SK-N-MC (cell line): ENCODE results near the gene TMIGD1.
A peak's percentile ranks its signal among the peaks of the same experiment; 100 is the strongest.

Experiments
- DNase-seq: peaks from one replicate; pipeline ENCODE4 v3.0.0-alpha.2; 2011; ENCODE audit warnings: low read depth, low spot score
- H3K27ac ChIP-seq: fragments of 200-600 bp; sonication (generic); 2 replicates; pipeline ENCODE4 v1.5.1; 2016; ENCODE audit warnings: mixed run types
- H3K36me3 ChIP-seq: fragments of 200-600 bp; sonication (generic); 2 replicates; pipeline ENCODE4 v1.6.1; 2017; ENCODE audit warnings: antibody characterized with exemption, low read length, mixed read lengths; ENCODE audit not compliant: insufficient read depth
- H3K4me3 ChIP-seq: fragments of 200-600 bp; sonication (generic); 2 replicates; pipeline ENCODE4 v1.5.1; 2016
- H3K9ac ChIP-seq: fragments of 200-600 bp; sonication (generic); 2 replicates; pipeline ENCODE4 v1.8.0; 2017; ENCODE audit warnings: mixed run types, mixed read lengths; ENCODE audit not compliant: insufficient read length
- H3K9me3 ChIP-seq: fragments of 200-600 bp; sonication (generic); 2 replicates; pipeline ENCODE4 v1.6.1; 2017; ENCODE audit warnings: low read depth, mild to moderate bottlenecking, antibody characterized with exemption, low read length, moderate library complexity, mixed read lengths
- EZH2 ChIP-seq: fragments of 200-600 bp; sonication (generic); IDR thresholded peaks from one replicate; pipeline ENCODE4 v1.6.1; 2017; ENCODE audit warnings: antibody characterized with exemption
- FOXP2 ChIP-seq: optimal IDR thresholded peaks from 2 replicates; pipeline ENCODE3; 2011; ENCODE audit warnings: mild to moderate bottlenecking, moderate library complexity; ENCODE audit not compliant: insufficient read depth; ENCODE audit errors: extremely low read length, control extremely low read depth
- POLR2AphosphoS5 ChIP-seq: IDR thresholded peaks from 2 replicates; pipeline ENCODE4 v1.6.1; 2012; ENCODE audit warnings: mild to moderate bottlenecking, low read depth, low read length, borderline replicate concordance

The TMIGD1 gene

GRCh38 chr17:30333503-30334360 lies at the start of gene TMIGD1:
TSS of gene TMIGD1 (minus strand) at chr17:30334057. CDS start at chr17:30332133, 1,924 bp downstream.
- DNase-seq = no peak
- TF ChIP-seq FOXP2 = no peak
- no peak for TF ChIP-seq EZH2
- TF ChIP-seq POLR2AphosphoS5 = no peak
- H3K36me3 ChIP-seq = no peaks in the 10 kb centered on the region

GRCh38 chr17:30382345-30382744 lies 48.5 kb upstream of the TMIGD1 start:
- peaks cover 5% of the 10 kb centered on the region; the same call in 1 of the 2 replicates for H3K36me3 ChIP-seq
- no peaks in the 10 kb centered on the region for H3K9me3 ChIP-seq
- no peak for DNase-seq
- H3K27ac ChIP-seq = no peak overlapping the region
- TF ChIP-seq POLR2AphosphoS5 (no peak), FOXP2 (no peak), EZH2 (no peak)
- H3K4me3 ChIP-seq = no peak overlapping the region
- no peak overlapping the region for H3K9ac ChIP-seq

More at GRCh38 chr17:30333503-30334360, at the start of gene TMIGD1:
- no peak within 1 kb of the TSS for H3K27ac ChIP-seq
- no peak within 1 kb of the TSS for H3K4me3 ChIP-seq
- H3K9ac ChIP-seq = no peak within 1 kb of the TSS
- no peaks in the 10 kb centered on the region for H3K9me3 ChIP-seq

GRCh38 chr17:30381340-30381659 lies 47.4 kb upstream of the TMIGD1 start:
- H3K9me3 ChIP-seq = no peaks in the 10 kb centered on the region
- peak overlapping the region; percentile 12 for H3K9ac ChIP-seq
- H3K27ac ChIP-seq = no peak overlapping the region
- no peak for DNase-seq
- TF ChIP-seq EZH2 (no peak), FOXP2 (no peak), POLR2AphosphoS5 (no peak)
- no peaks in the 10 kb centered on the region; the same call in 1 of the 2 replicates for H3K36me3 ChIP-seq
- peak overlapping the region; percentile 90 for H3K4me3 ChIP-seq

- H3K4me3 ChIP-seq = peak overlapping the region; percentile 90
- peak overlapping the region; percentile 78 for H3K9ac ChIP-seq
- DNase-seq = no peak
- no peaks in the 10 kb centered on the region; the same call in 1 of the 2 replicates for H3K36me3 ChIP-seq
- TF ChIP-seq POLR2AphosphoS5 = no peak
- no peak for TF ChIP-seq FOXP2
- no peak for TF ChIP-seq EZH2
- no peak overlapping the region for H3K27ac ChIP-seq
- no peaks in the 10 kb centered on the region for H3K9me3 ChIP-seq
Measured at GRCh38 chr17:30380643-30381339, 46.9 kb upstream of the TMIGD1 start.

- TF ChIP-seq POLR2AphosphoS5 (no peak), EZH2 (no peak)
- DNase-seq = no peak
- peak overlapping the region; percentile 90 for H3K4me3 ChIP-seq
Measured at GRCh38 chr17:30379903-30380381, 46.1 kb upstream of the TMIGD1 start.

GRCh38 chr17:30379303-30379902 lies 45.5 kb upstream of the TMIGD1 start:
- H3K27ac ChIP-seq = no peak overlapping the region
- no peaks in the 10 kb centered on the region for H3K9me3 ChIP-seq
- DNase-seq = no peak
- H3K36me3 ChIP-seq = no peaks in the 10 kb centered on the region
- TF ChIP-seq POLR2AphosphoS5 (no peak), EZH2 (no peak), FOXP2 (no peak)
- peak overlapping the region; percentile 90 for H3K4me3 ChIP-seq
- peak overlapping the region; percentile 78 for H3K9ac ChIP-seq

More at GRCh38 chr17:30379903-30380381, 46.1 kb upstream of the TMIGD1 start:
- H3K27ac ChIP-seq = no peak overlapping the region
- H3K9me3 ChIP-seq = no peaks in the 10 kb centered on the region
- H3K9ac ChIP-seq = peak overlapping the region; percentile 78
- no peaks in the 10 kb centered on the region; the same call in 1 of the 2 replicates for H3K36me3 ChIP-seq

- Histone ChIP-seq H3K4me3 (peak within 1 kb of the TSS; percentile 90), H3K27ac (no peak within 1 kb of the TSS), H3K9ac (peak within 1 kb of the TSS; percentile 78), H3K9me3 (no peaks in the 10 kb centered on the region), H3K36me3 (no peaks in the 10 kb centered on the region)
- TF ChIP-seq FOXP2 (peak; percentile 36), EZH2 (no peak), POLR2AphosphoS5 (peak; percentile 86)
- DNase-seq = no peak
Measured at GRCh38 chr17:30378825-30379302, 45.0 kb upstream of the TMIGD1 start, which contains the start of gene CPD. TSS of gene CPD (plus strand) at chr17:30378927. CDS start at chr17:30378981, 54 bp downstream.

- H3K36me3 ChIP-seq = no peaks in the 10 kb centered on the region
- DNase-seq = no peak
- H3K9ac ChIP-seq = peak overlapping the region; percentile 53
- H3K4me3 ChIP-seq = peak overlapping the region; percentile 90
- H3K9me3 ChIP-seq = no peaks in the 10 kb centered on the region
- H3K27ac ChIP-seq = no peak overlapping the region
- TF ChIP-seq EZH2 (no peak), POLR2AphosphoS5 (no peak), FOXP2 (no peak)
Measured at GRCh38 chr17:30378241-30378824, 44.5 kb upstream of the TMIGD1 start.
